H1 (cell line): ENCODE measurements around the gene GRK7. TPM values are rescaled to one million over a fixed set of nuclear protein-coding genes. Genes with fewer than 3 reads are reported as not detected.

ENCODE experiments used
- CTCF ChIA-PET: fragments of 300-600 bp; sonication (Branson Sonifier 250); formaldehyde crosslinking; loops from one replicate; lab custom pipeline; 2021; ENCODE audit not compliant: partially characterized antibody; lab: Charles Lee
- POLR2A ChIA-PET: fragments of 300-600 bp; sonication (Branson Sonifier 250); formaldehyde crosslinking; loops from one replicate; lab custom pipeline; 2021; ENCODE audit warnings: inconsistent platforms; ENCODE audit not compliant: partially characterized antibody; lab: Charles Lee
- DNase-seq, 2 experiments: peaks; one replicate each; pipeline versions ENCODE4 v3.0.0 to v3.0.0-alpha.2; 2010 to 2022; ENCODE audit warnings: low spot score in 2 of 2, low read depth in 1 of 2, mixed read lengths in 1 of 2
- FAIRE-seq: peaks from 2 replicates; lab custom pipeline; 2011; peaks lifted over from hg19 to GRCh38; lab: Jason Lieb, UNC
- H2AFZ ChIP-seq: 2 replicates; pipeline ENCODE4 v1.8.1; 2012; ENCODE audit warnings: low read length, inconsistent platforms
- H2AK5ac ChIP-seq: 2 replicates; pipeline ENCODE4 v1.6.1; 2013; ENCODE audit warnings: low read depth, low read length
- H2BK120ac ChIP-seq: replicated peaks from 2 replicates; pipeline ENCODE3; 2013; ENCODE audit warnings: low read depth, low read length, inconsistent platforms
- H2BK12ac ChIP-seq: 2 replicates; pipeline ENCODE4 v1.6.1; 2013; ENCODE audit warnings: low read depth, low read length
- H2BK15ac ChIP-seq: 2 replicates; pipeline ENCODE4 v1.6.1; 2013; ENCODE audit warnings: low read length
- H2BK20ac ChIP-seq: 2 replicates; pipeline ENCODE4 v1.6.1; 2013; ENCODE audit warnings: low read length
- H2BK5ac ChIP-seq: 2 replicates; pipeline ENCODE4 v1.6.1; 2013; ENCODE audit warnings: low read depth, low read length
- H3K14ac ChIP-seq: 2 replicates; pipeline ENCODE4 v1.6.1; 2013; ENCODE audit warnings: inconsistent platforms; ENCODE audit not compliant: insufficient read length
- H3K18ac ChIP-seq: 2 replicates; pipeline ENCODE4 v1.6.1; 2013; ENCODE audit warnings: low read length; ENCODE audit errors: extremely low read depth
- H3K23ac ChIP-seq: 2 replicates; pipeline ENCODE4 v1.6.1; 2013; ENCODE audit warnings: inconsistent platforms; ENCODE audit not compliant: insufficient read length
- H3K23me2 ChIP-seq: 2 replicates; pipeline ENCODE4 v1.6.1; 2013; ENCODE audit warnings: low read depth, low read length
- H3K27ac ChIP-seq: 2 replicates; pipeline ENCODE4 v1.6.1; 2011; ENCODE audit warnings: low read depth, low read length, inconsistent platforms
- H3K27me3 ChIP-seq, 4 experiments: replicated peaks in 1 of 4; 1 replicate in 1 of 4; 2 replicates in 3 of 4; pipeline versions ENCODE4 v1.6.1 to v1.8.1; 2011 to 2013; ENCODE audit warnings: low read length in 3 of 4, mild to moderate bottlenecking in 3 of 4, inconsistent platforms in 2 of 4, mixed read lengths in 2 of 4, moderate library complexity in 1 of 4; ENCODE audit not compliant: control insufficient read depth in 3 of 4, insufficient read depth in 3 of 4; ENCODE audit errors: extremely low read depth in 1 of 4
- H3K36me3 ChIP-seq, 4 experiments: 2 replicates each; pipeline versions ENCODE4 v1.6.1 to v1.8.1; 2011 to 2013; ENCODE audit warnings: mild to moderate bottlenecking in 4 of 4, low read length in 3 of 4, moderate library complexity in 2 of 4, control low read depth in 1 of 4, inconsistent platforms in 1 of 4; ENCODE audit not compliant: insufficient read depth in 4 of 4, control insufficient read depth in 2 of 4
- H3K4ac ChIP-seq: replicated peaks from 2 replicates; pipeline ENCODE3; 2013; ENCODE audit warnings: low read length, low read depth, mixed read lengths, inconsistent platforms; ENCODE audit not compliant: insufficient read length
- H3K4me1 ChIP-seq, 4 experiments: replicated peaks in 1 of 4; 1 replicate in 1 of 4; 2 replicates in 3 of 4; pipeline versions ENCODE4 v1.6.1 to v1.8.1; 2011 to 2013; ENCODE audit warnings: low read length in 3 of 4, inconsistent platforms in 2 of 4, mixed read lengths in 1 of 4; ENCODE audit not compliant: insufficient read depth in 4 of 4, control insufficient read depth in 3 of 4
- H3K4me2 ChIP-seq, 2 experiments: 2 replicates each; pipeline versions ENCODE4 v1.6.1 to v1.8.1; 2011 to 2013; ENCODE audit warnings: low read depth in 2 of 2, low read length in 2 of 2, control low read depth in 1 of 2, inconsistent platforms in 1 of 2, mild to moderate bottlenecking in 1 of 2; ENCODE audit not compliant: insufficient read depth in 1 of 2
- H3K4me3 ChIP-seq, 4 experiments: fragments of 200-600, 300-600 bp in 1 of 4; sonication (generic), shearing (Covaris generic), sonication (Bioruptor Twin) in 1 of 4; 2 replicates each; pipeline versions ENCODE4 v1.5.1 to v1.8.1; 2011 to 2016; ENCODE audit warnings: low read length in 4 of 4, low read depth in 3 of 4, control low read depth in 2 of 4, inconsistent platforms in 2 of 4, mild to moderate bottlenecking in 2 of 4, mixed read lengths in 1 of 4, moderate library complexity in 1 of 4; ENCODE audit not compliant: insufficient read depth in 2 of 4; ENCODE audit errors: extremely low read depth in 1 of 4
- H3K56ac ChIP-seq: replicated peaks from 2 replicates; pipeline ENCODE3; 2013; ENCODE audit warnings: low read depth, mild to moderate bottlenecking, mixed read lengths, low read length, inconsistent platforms; ENCODE audit not compliant: insufficient read length
- H3K79me1 ChIP-seq: 2 replicates; pipeline ENCODE4 v1.6.1; 2013; ENCODE audit warnings: low read depth, low read length, control low read depth
- H3K79me2 ChIP-seq, 2 experiments: 2 replicates each; pipeline versions ENCODE4 v1.6.1 to v1.8.1; 2012 to 2013; ENCODE audit warnings: low read length in 2 of 2, mild to moderate bottlenecking in 2 of 2, inconsistent platforms in 1 of 2; ENCODE audit not compliant: insufficient read depth in 2 of 2, control insufficient read depth in 1 of 2
- H3K9ac ChIP-seq, 4 experiments: replicated peaks in 1 of 4; 1 replicate in 1 of 4; 2 replicates in 3 of 4; pipeline versions ENCODE4 v1.6.1 to v1.8.1; 2011 to 2013; ENCODE audit warnings: low read depth in 3 of 4, low read length in 3 of 4, control low read depth in 2 of 4, mild to moderate bottlenecking in 2 of 4, moderate library complexity in 2 of 4, inconsistent platforms in 1 of 4; ENCODE audit errors: extremely low read depth in 1 of 4
- H3K9me3 ChIP-seq, 2 experiments: 2 replicates each; pipeline versions ENCODE4 v1.6.1 to v1.8.1; 2012 to 2013; ENCODE audit warnings: mild to moderate bottlenecking in 2 of 2, moderate library complexity in 2 of 2, control low read depth in 1 of 2, inconsistent platforms in 1 of 2, low read depth in 1 of 2, low read length in 1 of 2, mixed read lengths in 1 of 2; ENCODE audit not compliant: insufficient read depth in 2 of 2
- H4K20me1 ChIP-seq, 2 experiments: replicated peaks in 1 of 2; 2 replicates each; pipeline versions ENCODE3 to v1.8.1; 2011 to 2013; ENCODE audit warnings: inconsistent platforms in 2 of 2, low read length in 2 of 2, mild to moderate bottlenecking in 1 of 2; ENCODE audit not compliant: insufficient read depth in 2 of 2, control insufficient read depth in 1 of 2
- H4K5ac ChIP-seq: 2 replicates; pipeline ENCODE4 v1.6.1; 2013; ENCODE audit warnings: low read length, low read depth, mixed read lengths, inconsistent platforms; ENCODE audit not compliant: insufficient read length
- H4K8ac ChIP-seq: 2 replicates; pipeline ENCODE4 v1.8.0; 2013; ENCODE audit warnings: mild to moderate bottlenecking, moderate library complexity, low read length, inconsistent platforms; ENCODE audit not compliant: insufficient read depth; ENCODE audit errors: extremely low read depth
- H4K91ac ChIP-seq: replicated peaks from 2 replicates; pipeline ENCODE3; 2013; ENCODE audit warnings: low read length, mixed read lengths, inconsistent platforms; ENCODE audit not compliant: insufficient read length
- EGR1 ChIP-seq: IDR thresholded peaks from 2 replicates; pipeline ENCODE4 v1.6.1; 2011; ENCODE audit warnings: low read depth, low read length, borderline replicate concordance
- KDM5A ChIP-seq: fragments of 200-600 bp; IDR thresholded peaks from 2 replicates; pipeline ENCODE4 v1.7.1; 2012; ENCODE audit warnings: mild to moderate bottlenecking, low read length, inconsistent platforms, mixed read lengths
- PHF8 ChIP-seq: fragments of 200-600 bp; sonication (generic); conservative IDR thresholded peaks from 2 replicates; pipeline ENCODE4 v1.7.1; 2012; ENCODE audit warnings: low read depth, mild to moderate bottlenecking, inconsistent platforms, low read length, moderate library complexity
- SIRT6 ChIP-seq: IDR thresholded peaks from one replicate; pipeline ENCODE4 v1.7.1; 2012; ENCODE audit warnings: low read length, inconsistent platforms
- SP1 ChIP-seq: IDR thresholded peaks from 2 replicates; pipeline ENCODE4 v1.6.1; 2011; ENCODE audit warnings: low read depth, low read length
- TCF12 ChIP-seq: IDR thresholded peaks from 2 replicates; pipeline ENCODE4 v1.6.1; 2011; ENCODE audit warnings: low read depth, mild to moderate bottlenecking, low read length
- WGBS, 2 experiments: shearing (Covaris generic) in 1 of 2; methylation state at CpG; one replicate each; pipeline versions ENCODE4 v1.1.6 to v1.1.7; 2013 to 2015; ENCODE audit warnings: low lambda C conversion rate in 2 of 2, mixed read lengths in 2 of 2, inconsistent platforms in 1 of 2, low coverage in 1 of 2, missing lambda C conversion rate in 1 of 2; ENCODE audit not compliant: insufficient replicate concordance in 2 of 2, insufficient coverage in 1 of 2, insufficient read length in 1 of 2; ENCODE audit errors: extremely low coverage in 1 of 2, missing lambda C conversion rate in 1 of 2; 5-methylcytosine and 5-hydroxymethylcytosine counted together
- polyA plus RNA-seq, 7 experiments: library from polyadenylated mRNA; depleted of rRNA in 3 of 7; stranded (reverse) in 5 of 7; unstranded in 2 of 7; fragments of >200 nt in 5 of 7; fragments of 200-250 nt in 2 of 7; gene quantifications; 1 replicate in 5 of 7; 2 replicates in 1 of 7; 4 replicates in 1 of 7; pipeline versions ENCODE4 v1.2.1 to v1.2.3, GENCODE V29; 2011 to 2013; ENCODE audit warnings: missing spikeins in 2 of 7, mixed read lengths in 2 of 7
- total RNA-seq: library from RNA; stranded (reverse); fragmentation: NEBNext Ultra II Directional; extraction: Animal tissue kit (Norgen Biotek cat#: 25700); gene quantifications from 2 replicates; pipeline ENCODE4 v1.2.1, GENCODE V29; 2021
- TF ChIP-seq, protein P1 (sequence below): IDR thresholded peaks from 2 replicates; pipeline ENCODE4 v1.6.1; 2012; ENCODE audit warnings: inconsistent platforms
- TF ChIP-seq, protein P2 (sequence below): IDR thresholded peaks from 2 replicates; pipeline ENCODE4 v1.6.1; 2011; ENCODE audit warnings: low read depth, mild to moderate bottlenecking, low read length; ENCODE audit not compliant: insufficient read depth
- TF ChIP-seq, protein P3 (sequence below): IDR thresholded peaks from 2 replicates; pipeline ENCODE4 v1.6.1; 2012; ENCODE audit warnings: low read length, inconsistent platforms

The GRK7 gene
- total and polyA plus RNA-seq, 2 of the 8 experiments (the other 6 are each of a cell fraction or from before 2014, with no cell fraction given): not detected

DNA sequence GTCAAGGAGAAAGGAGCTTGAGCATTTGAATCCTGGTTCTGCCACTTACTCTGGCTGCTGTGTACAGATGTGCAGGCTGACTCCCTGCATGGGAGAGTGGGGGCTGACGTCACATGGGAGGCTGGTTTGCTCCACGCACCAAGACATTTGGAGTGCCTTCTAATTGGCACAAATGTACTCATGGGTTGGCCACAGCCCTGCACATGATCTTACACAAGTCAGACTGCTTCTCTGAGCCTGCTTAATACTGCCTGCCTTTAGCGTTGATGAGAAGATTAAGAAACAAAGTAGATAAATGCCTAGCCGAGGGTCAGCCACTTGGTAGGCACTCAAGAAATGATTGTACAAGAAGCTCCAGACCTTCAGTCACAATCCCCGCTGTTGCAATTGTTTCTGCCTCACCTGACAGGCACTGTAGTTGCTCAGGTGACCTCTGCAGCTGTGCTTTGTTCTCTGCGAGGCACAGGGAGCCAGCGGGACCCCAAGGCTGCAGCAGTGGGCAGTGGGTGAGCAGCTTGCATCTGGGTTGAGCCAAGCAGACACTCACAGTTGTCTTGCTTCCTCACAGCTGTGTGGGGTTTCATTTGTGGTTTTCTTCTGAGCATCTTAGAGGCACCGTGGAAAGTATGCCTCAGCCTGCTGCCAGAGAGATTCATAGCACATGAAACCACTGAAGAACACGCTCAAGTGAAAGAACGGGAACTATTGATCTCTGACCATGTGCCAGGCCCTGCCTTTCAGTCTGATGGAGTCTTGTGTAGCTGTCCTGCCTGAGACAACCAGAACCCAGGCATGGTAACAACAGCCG lies 33.1 kb downstream of the GRK7 start:
- H4K5ac ChIP-seq: no peak overlapping the region
- no peak overlapping the region for H3K4ac ChIP-seq
- H3K23ac ChIP-seq: no peak overlapping the region
- H3K4me1 ChIP-seq: peaks cover 11 to 23% (median 17%) of the 10 kb centered on the region in 4 experiments
- no peak for DNase-seq
- ChIA-PET POLR2A (interaction anchor here (0.9 to 2.0 kb wide), 5 partner anchors 8 to 55 kb away, joined by 3 to 11 read pairs (median 3); partner anchors contain the start of gene GRK7), CTCF (interaction anchor here (0.6 to 2.4 kb wide), 8 partner anchors 8 to 81 kb away, joined by 3 to 11 read pairs (median 5); no protein-coding TSS in a partner anchor)
- no peak overlapping the region for H3K9ac ChIP-seq
- no peak overlapping the region for H3K14ac ChIP-seq
- no peak overlapping the region for H3K56ac ChIP-seq
- no peaks in the 10 kb centered on the region for H3K79me2 ChIP-seq
- H2BK5ac ChIP-seq: peak overlapping the region; percentile 40; the same call in 1 of the 2 replicates
- H4K91ac ChIP-seq: no peak overlapping the region
- peak overlapping the region; percentile 55 for H2BK20ac ChIP-seq
- H2BK12ac ChIP-seq: peak overlapping the region; percentile 35; the same call in 1 of the 2 replicates
- 87% methylated on average over 11 of the region's 11 CpGs; no CpG with 5 or more reads in 1 of the 2 experiments for WGBS, 2 experiments
- peak; percentile 42 for FAIRE-seq
- peaks cover 4% of the 10 kb centered on the region; the same call in 1 of the 2 replicates for H3K23me2 ChIP-seq
- H4K20me1 ChIP-seq: no peaks in the 10 kb centered on the region
- H3K27ac ChIP-seq: no peak overlapping the region
- peak overlapping the region; percentile 96 for H2AFZ ChIP-seq
- no peak overlapping the region for H3K4me3 ChIP-seq
- H3K79me1 ChIP-seq: no peaks in the 10 kb centered on the region
- no peak overlapping the region for H2AK5ac ChIP-seq
- H4K8ac ChIP-seq: no peak overlapping the region
- H3K4me2 ChIP-seq: peak overlapping the region; percentile 71 to 86; a peak in 3 of 4 replicates
- peak overlapping the region; percentile 21; the same call in 1 of the 2 replicates for H2BK15ac ChIP-seq
- H3K27me3 ChIP-seq: peaks cover 0 to 18% (median 11%) of the 10 kb centered on the region in 4 experiments; a peak in 5 of 7 replicates
- H3K18ac ChIP-seq: peak overlapping the region; percentile 48; the same call in 1 of the 2 replicates
- no peak overlapping the region for H2BK120ac ChIP-seq
- H3K36me3 ChIP-seq: no peaks in the 10 kb centered on the region
- H3K9me3 ChIP-seq: peaks cover 0 to 2% of the 10 kb centered on the region in 2 experiments; a peak in 1 of 4 replicates
- TF ChIP-seq KDM5A (no peak), SP1 (no peak), EGR1 (no peak), TCF12 (no peak), PHF8 (no peak), SIRT6 (no peak)
- TF ChIP-seq, protein P1, sequence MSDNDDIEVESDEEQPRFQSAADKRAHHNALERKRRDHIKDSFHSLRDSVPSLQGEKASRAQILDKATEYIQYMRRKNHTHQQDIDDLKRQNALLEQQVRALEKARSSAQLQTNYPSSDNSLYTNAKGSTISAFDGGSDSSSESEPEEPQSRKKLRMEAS: 0 out of 2 replicates have a peak, but pooled peaks have one; percentile 36
- TF ChIP-seq, protein P2, sequence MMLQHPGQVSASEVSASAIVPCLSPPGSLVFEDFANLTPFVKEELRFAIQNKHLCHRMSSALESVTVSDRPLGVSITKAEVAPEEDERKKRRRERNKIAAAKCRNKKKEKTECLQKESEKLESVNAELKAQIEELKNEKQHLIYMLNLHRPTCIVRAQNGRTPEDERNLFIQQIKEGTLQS: no peak
- TF ChIP-seq, protein P3, sequence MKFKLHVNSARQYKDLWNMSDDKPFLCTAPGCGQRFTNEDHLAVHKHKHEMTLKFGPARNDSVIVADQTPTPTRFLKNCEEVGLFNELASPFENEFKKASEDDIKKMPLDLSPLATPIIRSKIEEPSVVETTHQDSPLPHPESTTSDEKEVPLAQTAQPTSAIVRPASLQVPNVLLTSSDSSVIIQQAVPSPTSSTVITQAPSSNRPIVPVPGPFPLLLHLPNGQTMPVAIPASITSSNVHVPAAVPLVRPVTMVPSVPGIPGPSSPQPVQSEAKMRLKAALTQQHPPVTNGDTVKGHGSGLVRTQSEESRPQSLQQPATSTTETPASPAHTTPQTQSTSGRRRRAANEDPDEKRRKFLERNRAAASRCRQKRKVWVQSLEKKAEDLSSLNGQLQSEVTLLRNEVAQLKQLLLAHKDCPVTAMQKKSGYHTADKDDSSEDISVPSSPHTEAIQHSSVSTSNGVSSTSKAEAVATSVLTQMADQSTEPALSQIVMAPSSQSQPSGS: no peak
